Testis (tissue), 3 donors: ENCODE results near the gene PACS1. TPM values are rescaled to one million over a fixed set of nuclear protein-coding genes. Genes with fewer than 3 reads are reported as not detected.

Experiments
- DNase-seq: peaks from one replicate; pipeline ENCODE4 v3.0.0-alpha.2; 2019
- H3K27ac ChIP-seq, 2 donors: fragments of 200-600 bp; sonication (generic); one replicate each; pipeline ENCODE4 v1.5.1; 2019
- H3K27me3 ChIP-seq: fragments of 200-600 bp; sonication (generic); one replicate; pipeline ENCODE4 v1.5.1; 2019
- H3K36me3 ChIP-seq: fragments of 200-600 bp; sonication (generic); one replicate; pipeline ENCODE4 v1.5.1; 2017; ENCODE audit warnings: low read depth; ENCODE audit errors: missing control alignments
- H3K4me1 ChIP-seq: fragments of 200-600 bp; sonication (generic); one replicate; pipeline ENCODE4 v1.5.1; 2019
- H3K4me3 ChIP-seq, 2 donors: fragments of 200-600 bp; sonication (generic); one replicate each; pipeline ENCODE4 v1.5.1; 2017 to 2019
- H3K9me3 ChIP-seq: fragments of 200-600 bp; sonication (generic); one replicate; pipeline ENCODE4 v1.5.1; 2017
- CTCF ChIP-seq, 3 experiments: fragments of 450-650 bp in 2 of 3; fragments of 200-600 bp in 1 of 3; sonication (generic) in 1 of 3; IDR thresholded peaks; one replicate each; pipeline ENCODE4 v1.5.1; 2016 to 2019; ENCODE audit warnings: antibody characterized with exemption in 3 of 3, mild to moderate bottlenecking in 2 of 3, moderate library complexity in 1 of 3
- POLR2A ChIP-seq: fragments of 450-650 bp; IDR thresholded peaks from one replicate; pipeline ENCODE4 v1.6.1; 2017; ENCODE audit warnings: antibody characterized with exemption, mild to moderate bottlenecking, moderate library complexity
- WGBS, 2 donors: methylation state at CpG; one replicate each; pipeline ENCODE4 v1.1.5; 2018; 5-methylcytosine and 5-hydroxymethylcytosine counted together
- intact Hi-C: fragments of 100-400 bp; cut with DNase I; formaldehyde crosslinking; loops from one replicate; pipeline ENCODE4 v1.15.1; 2023; ENCODE audit warnings: low total_unique reads
- polyA plus RNA-seq: library from polyadenylated mRNA; stranded (reverse); fragments of 350-450 nt; fragmentation: Illumina TruSeq; extraction: RNeasy Lipid Tissue Mini Kit (QIAGEN cat#74804); gene quantifications from one replicate; pipeline ENCODE4 v1.2.3, GENCODE V29; 2014; ENCODE audit warnings: low read depth, low replicate concordance; ENCODE audit not compliant: insufficient read depth
- total RNA-seq, 2 donors: library from RNA; depleted of rRNA; stranded (reverse); fragments of >200 nt; gene quantifications; one replicate each; pipeline ENCODE4 v1.2.3, GENCODE V29; 2016

The PACS1 gene
- total and polyA plus RNA-seq, 3 donors from 2014 or later: 111 to 131 (median 130) TPM

DNA sequence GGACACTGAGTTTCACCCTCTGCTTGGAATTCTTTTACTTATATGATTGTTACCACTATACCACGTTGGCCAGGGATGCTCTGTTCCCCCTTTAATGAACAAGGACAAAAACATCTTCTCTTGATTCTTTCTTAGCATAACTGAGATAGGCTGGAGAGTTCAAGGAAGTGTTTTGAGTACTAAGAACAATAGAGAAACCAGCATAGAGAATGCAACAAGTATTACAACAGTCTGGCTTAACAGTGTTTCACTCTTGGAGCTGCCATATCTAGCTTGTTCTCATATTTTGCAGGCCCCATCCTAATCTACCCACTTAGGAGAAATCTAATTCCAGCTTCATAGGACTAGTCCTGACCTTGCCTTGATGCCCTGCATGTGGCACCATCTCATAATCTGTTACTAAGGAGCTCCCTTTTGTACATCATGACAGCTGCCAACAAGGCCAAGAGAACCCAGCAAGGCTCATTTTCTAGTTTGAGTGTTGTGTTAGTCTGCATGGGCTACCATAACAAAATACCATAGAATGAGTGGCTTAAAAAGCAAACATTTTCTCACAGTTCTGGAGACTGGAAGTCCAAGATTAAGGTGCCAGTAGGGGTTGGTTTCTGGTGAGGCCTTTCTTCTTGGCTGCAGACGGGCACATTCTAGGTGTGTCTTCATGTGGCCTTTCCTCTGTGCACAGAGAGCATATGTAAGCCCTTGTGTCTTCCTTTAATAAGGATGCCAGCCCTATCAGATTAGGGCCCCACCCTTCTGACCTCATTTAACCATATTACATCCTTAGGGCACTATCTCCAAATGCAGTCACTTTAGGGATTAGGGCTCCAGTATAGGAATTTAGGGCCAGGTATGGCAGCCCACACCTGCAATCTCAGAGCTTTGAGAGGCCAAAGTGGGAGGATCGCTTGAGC, 37.8 kb downstream of the PACS1 start:
- Histone ChIP-seq H3K4me3 (no peak overlapping the region), H3K4me1 (peaks cover 9% of the 10 kb centered on the region), H3K27me3 (no peaks in the 10 kb centered on the region), H3K27ac (no peak overlapping the region), H3K9me3 (no peaks in the 10 kb centered on the region), H3K36me3 (no peaks in the 10 kb centered on the region)
- TF ChIP-seq CTCF (IDR thresholded peaks at IDR 0.05) (no peak), POLR2A (no peak)
- DNase-seq: no peak
- WGBS, 2 donors: 82 to 86% methylated on average over 3 of the region's 3 CpGs
- intact Hi-C loops: no loop called here

- no peak for DNase-seq
- WGBS, 2 donors: 95 to 98% methylated on average over 2 of the region's 2 CpGs
- Histone ChIP-seq H3K27me3 (no peaks in the 10 kb centered on the region), H3K27ac (no peak overlapping the region), H3K4me3 (no peak overlapping the region), H3K9me3 (no peaks in the 10 kb centered on the region), H3K36me3 (no peaks in the 10 kb centered on the region), H3K4me1 (peaks cover 13% of the 10 kb centered on the region)
- intact Hi-C loops: no loop called here
- no peak for TF ChIP-seq POLR2A
- no peak for TF ChIP-seq CTCF (IDR thresholded peaks at IDR 0.05)
Measured at GRCh38 chr11:66109294-66109693, 39.2 kb downstream of the PACS1 start.

DNA sequence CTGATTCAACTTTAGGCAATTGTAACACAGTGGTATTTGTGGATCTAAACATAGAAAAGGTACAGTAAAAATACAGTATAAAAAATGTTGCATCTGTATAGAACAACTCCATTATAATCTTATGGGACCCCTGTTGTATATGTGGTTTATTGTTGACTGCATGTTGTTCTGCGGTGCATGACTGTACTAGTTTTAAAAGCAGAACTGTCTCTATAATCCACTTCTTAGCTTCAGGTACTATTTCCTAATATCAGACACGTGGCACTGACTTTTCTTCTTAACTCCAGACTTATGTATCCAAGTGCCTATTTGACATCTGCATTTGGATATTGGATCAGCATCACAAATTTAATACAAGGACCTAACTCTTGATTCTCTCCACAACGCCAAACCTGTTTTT, 41.1 kb downstream of the PACS1 start:
- no peak for TF ChIP-seq CTCF (IDR thresholded peaks at IDR 0.05)
- TF ChIP-seq POLR2A: no peak
- H3K4me3 ChIP-seq: no peak overlapping the region
- intact Hi-C loops: no loop called here
- no peaks in the 10 kb centered on the region for H3K36me3 ChIP-seq
- WGBS, 2 donors: 92 to 93% methylated on average over 3 of the region's 3 CpGs
- no peak overlapping the region for H3K27ac ChIP-seq
- H3K27me3 ChIP-seq: no peaks in the 10 kb centered on the region
- H3K9me3 ChIP-seq: no peaks in the 10 kb centered on the region
- no peak for DNase-seq
- peaks cover 14% of the 10 kb centered on the region for H3K4me1 ChIP-seq

- no peak for DNase-seq
- Histone ChIP-seq H3K4me3 (no peak overlapping the region), H3K27me3 (no peaks in the 10 kb centered on the region), H3K27ac (no peak overlapping the region), H3K4me1 (peaks cover 17% of the 10 kb centered on the region), H3K36me3 (no peaks in the 10 kb centered on the region), H3K9me3 (no peaks in the 10 kb centered on the region)
- TF ChIP-seq POLR2A (no peak), CTCF (IDR thresholded peaks at IDR 0.05) (no peak)
- 78 to 79% methylated on average over 9 of the region's 9 CpGs for WGBS, 2 donors
- intact Hi-C loops: no loop called here
Measured at GRCh38 chr11:66112041-66112491, 42.0 kb downstream of the PACS1 start.
